Ishikawa (cell line): ENCODE measurements around the gene ABHD12.

Experiments
- CREB1 ChIP-seq: IDR thresholded peaks from 2 replicates; pipeline ENCODE4 v1.6.1; 2012; ENCODE audit warnings: low read depth
- EP300 ChIP-seq: IDR thresholded peaks from 2 replicates; pipeline ENCODE4 v1.6.1; 2012; ENCODE audit warnings: borderline replicate concordance
- RAD21 ChIP-seq: IDR thresholded peaks from 2 replicates; pipeline ENCODE4 v1.6.1; 2012; ENCODE audit warnings: low read depth
- TAF1 ChIP-seq: IDR thresholded peaks from 2 replicates; pipeline ENCODE4 v1.6.1; 2012; ENCODE audit warnings: low read depth, mild to moderate bottlenecking

DNA sequence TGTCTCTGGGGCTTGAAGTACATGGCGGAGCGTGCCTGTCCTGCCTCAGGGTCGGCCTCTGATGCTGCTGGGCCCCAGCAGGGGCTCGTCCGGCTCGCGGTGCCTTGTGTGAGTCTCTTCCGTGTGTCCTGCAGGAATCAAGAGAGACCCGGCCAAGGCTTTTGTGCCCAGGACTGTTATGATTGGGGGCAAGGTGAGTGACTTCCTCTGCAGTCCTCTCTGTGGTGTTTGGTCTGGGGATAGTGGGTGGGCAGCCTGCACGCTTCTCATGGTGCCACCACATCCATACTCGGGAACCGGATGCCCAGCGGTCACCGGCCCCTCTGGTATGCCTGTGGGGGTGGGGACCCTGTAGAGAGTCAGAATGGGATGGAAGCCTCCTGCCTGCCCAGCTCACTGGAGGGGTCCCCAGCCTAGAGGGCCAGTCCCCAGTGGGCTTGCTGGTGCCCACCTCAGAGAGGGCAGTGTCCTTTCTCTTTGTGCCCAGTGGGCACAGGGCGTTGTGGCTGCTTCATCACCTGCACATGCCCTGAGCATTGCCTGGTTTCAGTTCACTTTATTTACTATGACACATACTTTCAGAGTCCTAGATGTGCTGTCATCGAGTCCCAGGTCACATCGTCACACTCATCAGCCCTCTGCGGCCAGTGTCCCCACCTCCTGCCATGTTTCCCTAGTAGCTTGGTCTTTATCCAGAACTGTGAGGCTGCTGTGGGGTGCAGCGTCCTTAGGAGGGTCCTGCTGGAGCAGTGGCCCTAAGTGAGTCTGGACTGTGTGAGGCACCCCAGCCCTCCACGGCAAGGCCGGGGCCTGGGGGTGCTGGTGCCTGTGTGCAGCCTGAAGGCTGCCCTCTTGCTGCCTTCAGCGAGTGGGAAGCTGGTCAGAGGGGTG lies 102.1 kb downstream of the ABHD12 start:
- TF ChIP-seq CREB1: no peak
- TF ChIP-seq TAF1: no peak
- no peak for TF ChIP-seq EP300
- TF ChIP-seq RAD21: no peak
